GM18951 (cell line): ENCODE measurements around the gene HMCN2.
"Not testable (repeated sequence)": the region's sequence is repeated elsewhere in the genome, so short reads cannot be mapped to it uniquely, and the experiment has no call there.

Experiments used
- POLR2A ChIP-seq: IDR thresholded peaks from 4 replicates; pipeline ENCODE4 v1.6.1; 2011; ENCODE audit warnings: mild to moderate bottlenecking; ENCODE audit not compliant: insufficient read length, insufficient read depth; ENCODE audit errors: extremely low read depth
- in situ Hi-C: fragments of 300-500 bp; cut with MboI; formaldehyde crosslinking; loops from one replicate; pipeline ENCODE4 v1.12.0; 2022; ENCODE audit warnings: low sequenced_read_pairs, mixed read lengths, inconsistent platforms; ENCODE audit not compliant: unreplicated experiment

Gene HMCN2

GRCh38 chr9:130264414-130265350 is 878 bp upstream of the HMCN2 start:
- in situ Hi-C loops, result no loop called here
- no peak for TF ChIP-seq POLR2A

DNA sequence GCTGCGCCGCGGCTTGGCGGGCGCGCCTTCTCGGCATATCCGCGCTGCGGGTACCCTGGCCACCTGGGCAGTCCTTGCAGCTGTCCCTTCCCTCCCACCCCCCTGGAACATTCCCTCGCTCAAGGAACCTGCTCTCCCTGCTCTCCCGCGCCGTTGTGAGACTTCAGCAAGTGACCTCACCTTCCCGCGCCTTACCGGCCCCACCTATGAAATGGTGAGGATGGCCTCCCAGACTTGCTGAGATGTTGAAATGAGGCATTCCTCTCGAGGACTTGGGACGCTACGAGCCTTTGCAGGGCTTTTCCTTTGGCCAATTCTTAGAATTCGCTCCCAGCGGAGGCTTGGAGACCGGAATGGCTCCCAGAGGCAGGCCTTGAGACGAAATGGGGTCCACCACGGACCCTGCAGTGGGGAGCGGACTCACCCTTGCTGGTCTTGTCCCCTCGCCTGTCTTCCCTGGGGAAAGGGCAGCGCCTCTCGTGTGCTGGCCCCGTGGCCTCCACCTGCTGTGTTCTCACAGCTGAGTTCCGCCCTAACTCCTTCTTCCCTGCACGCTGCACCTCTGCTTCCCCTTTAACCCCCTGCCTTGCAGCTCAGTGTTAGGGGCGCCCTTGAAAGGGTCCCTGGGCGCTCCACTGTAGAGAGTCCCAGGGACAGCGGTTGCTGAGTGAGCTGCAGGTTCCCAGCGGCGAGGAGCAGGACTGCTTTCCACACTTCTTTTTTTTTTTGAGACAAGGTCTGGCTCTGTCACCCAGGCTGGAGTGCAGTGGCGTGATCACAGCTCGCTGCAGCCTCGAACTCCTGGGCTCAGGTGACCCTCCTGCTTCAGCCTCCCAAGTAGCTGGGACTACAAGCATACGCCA is 907 bp downstream of the HMCN2 start:
- TF ChIP-seq POLR2A, result no peak
- in situ Hi-C loops, result no loop called here

- in situ Hi-C loops, result no loop called here
- TF ChIP-seq POLR2A, result no peak
Observed at GRCh38 chr9:130267930-130268329, 2.4 kb downstream of the HMCN2 start.

DNA sequence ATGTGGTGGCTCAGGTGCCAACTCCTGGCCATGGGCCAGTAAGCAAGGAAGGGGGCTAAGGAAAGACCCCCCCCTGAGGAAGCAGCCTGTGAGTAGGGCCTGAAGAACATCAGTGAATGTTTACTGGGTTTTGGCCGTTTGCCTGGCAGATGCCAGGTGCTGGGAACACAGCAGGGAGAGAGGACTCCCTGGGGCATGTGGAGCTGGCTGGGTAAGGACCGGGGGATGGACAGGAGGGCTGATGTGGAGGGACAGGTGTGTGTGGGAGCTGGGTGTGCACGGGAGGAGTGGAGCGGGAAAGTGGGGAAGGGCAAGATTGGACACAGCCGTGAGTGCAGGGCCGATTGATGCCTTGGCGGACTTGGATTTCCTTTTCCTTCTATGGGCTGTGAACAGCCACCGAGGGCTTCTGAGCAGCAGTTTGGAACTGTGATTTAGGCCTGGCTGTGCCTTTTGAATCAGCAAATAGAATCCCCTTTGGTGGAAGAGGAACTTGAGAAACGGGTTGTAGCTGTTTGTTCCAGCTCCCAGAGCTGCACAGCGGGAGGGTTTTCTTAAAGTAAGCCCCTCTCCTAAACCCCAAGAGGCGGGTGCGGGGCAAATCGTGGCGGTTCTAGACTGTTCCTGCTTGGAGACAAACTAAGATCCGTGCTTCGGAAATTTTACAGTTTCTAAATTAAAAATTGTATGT is 3.1 kb downstream of the HMCN2 start:
- TF ChIP-seq POLR2A, result no peak
- in situ Hi-C loops, result no loop called here

- no peak for TF ChIP-seq POLR2A
- in situ Hi-C loops, result no loop called here
Observed at GRCh38 chr9:130271473-130271872, 5.9 kb downstream of the HMCN2 start.

DNA sequence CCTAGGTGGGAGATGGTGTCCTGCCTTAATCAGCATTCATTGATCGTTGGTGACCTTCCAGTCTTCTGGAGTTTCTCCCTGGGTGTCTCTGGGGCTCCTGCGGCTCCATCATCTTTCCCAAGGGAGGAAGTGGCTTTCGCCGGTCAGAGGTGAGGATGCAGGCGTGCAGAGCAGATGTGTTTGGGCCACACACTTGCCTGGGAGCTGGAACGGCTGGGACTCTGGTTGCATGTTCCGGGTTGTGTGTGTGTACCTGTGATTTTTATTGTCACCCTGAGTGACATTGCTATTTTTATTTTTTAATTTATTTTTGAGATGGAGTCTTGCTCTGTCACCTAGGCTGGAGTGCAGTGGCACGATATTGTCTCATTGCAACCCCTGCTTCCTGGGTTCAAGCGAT is 9.6 kb downstream of the HMCN2 start:
- in situ Hi-C loops, result no loop called here
- no peak for TF ChIP-seq POLR2A

GRCh38 chr9:130276121-130276520 is 10.6 kb downstream of the HMCN2 start:
- in situ Hi-C loops, result no loop called here
- TF ChIP-seq POLR2A, result no peak

DNA sequence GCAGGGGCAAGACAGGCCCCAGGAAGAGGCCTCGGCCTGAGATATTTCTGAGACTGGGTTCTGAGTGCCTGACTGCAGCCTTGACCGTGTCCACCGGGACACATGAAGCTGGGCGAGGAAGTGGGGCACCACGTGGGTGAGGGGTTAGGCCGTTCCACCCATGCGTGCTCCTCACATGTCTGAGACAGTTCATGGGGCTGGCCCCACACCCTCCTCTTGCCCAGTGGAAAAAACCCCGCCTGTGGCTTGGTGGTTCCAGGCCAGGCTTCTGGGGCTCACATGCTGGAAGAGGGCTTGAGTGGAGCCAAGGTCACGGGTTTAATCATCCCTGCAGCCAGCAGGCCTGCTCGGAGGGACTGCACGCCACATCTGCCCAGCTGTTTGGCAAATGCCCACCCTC is 11.4 kb downstream of the HMCN2 start:
- in situ Hi-C loops, result no loop called here
- no peak for TF ChIP-seq POLR2A

DNA sequence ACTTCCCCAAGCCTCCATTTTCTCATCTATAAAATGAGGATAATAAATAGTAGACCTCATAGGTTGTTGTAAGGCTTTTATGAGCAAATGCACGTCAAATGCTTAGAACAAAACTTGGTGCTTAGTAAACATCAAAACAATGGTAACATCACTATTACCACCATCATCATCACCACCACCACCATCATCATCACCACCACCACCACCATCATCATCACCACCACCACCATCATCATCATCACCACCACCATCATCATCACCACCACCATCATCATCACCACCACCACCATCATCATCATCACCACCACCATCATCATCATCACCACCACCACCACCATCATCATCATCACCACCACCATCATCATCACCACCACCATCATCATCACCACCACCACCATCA is 12.0 kb downstream of the HMCN2 start:
- in situ Hi-C loops, result not testable (repeated sequence)

- TF ChIP-seq POLR2A, result no peak
- in situ Hi-C loops, result no loop called here
Observed at GRCh38 chr9:130283539-130284248, 18.1 kb downstream of the HMCN2 start.

DNA sequence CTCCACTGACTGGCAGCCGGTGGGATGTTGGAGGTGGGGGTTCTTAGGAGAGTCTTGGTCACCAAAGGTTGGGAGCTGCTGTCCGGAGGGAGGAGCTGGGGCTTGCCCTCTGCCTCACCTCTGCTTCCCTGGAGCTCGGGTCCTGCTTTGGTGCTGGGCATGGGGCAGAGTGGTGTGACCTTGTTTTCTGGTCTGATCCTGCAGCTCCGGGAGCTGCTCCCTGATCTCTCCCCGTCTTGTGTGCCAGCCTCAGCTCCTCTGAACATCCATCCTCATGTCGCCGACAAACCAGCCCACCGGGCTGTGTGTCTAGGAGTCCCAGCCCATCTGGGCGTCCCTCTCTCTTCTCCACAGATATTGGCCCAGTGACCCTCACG is 18.7 kb downstream of the HMCN2 start:
- in situ Hi-C loops, result no loop called here
- TF ChIP-seq POLR2A, result no peak

GRCh38 chr9:130284690-130285089 is 19.1 kb downstream of the HMCN2 start:
- in situ Hi-C loops, result no loop called here
- TF ChIP-seq POLR2A, result no peak

DNA sequence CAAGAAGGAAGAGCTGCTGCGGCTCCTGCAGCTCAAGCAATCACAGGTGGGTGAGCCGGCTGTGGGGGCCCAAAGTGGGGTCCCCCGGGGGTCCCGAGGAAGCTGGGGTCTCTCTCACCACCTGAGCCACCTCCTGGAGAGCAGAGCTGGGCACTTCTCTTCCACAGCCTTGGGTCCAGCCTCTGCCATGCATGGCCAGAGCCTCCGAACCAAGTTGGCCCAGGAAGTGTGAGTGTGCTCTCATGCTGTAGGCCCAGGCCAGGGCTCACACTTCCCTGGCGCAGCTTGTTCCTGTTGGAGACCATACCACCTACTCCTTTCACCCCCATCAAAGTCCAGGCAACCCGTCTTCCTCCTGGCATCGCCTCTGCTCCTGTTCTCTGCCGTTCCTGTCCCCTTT is 19.7 kb downstream of the HMCN2 start:
- in situ Hi-C loops, result no loop called here
- TF ChIP-seq POLR2A, result no peak
